Measurements from ENCODE around the gene SPAG16.

DNA sequence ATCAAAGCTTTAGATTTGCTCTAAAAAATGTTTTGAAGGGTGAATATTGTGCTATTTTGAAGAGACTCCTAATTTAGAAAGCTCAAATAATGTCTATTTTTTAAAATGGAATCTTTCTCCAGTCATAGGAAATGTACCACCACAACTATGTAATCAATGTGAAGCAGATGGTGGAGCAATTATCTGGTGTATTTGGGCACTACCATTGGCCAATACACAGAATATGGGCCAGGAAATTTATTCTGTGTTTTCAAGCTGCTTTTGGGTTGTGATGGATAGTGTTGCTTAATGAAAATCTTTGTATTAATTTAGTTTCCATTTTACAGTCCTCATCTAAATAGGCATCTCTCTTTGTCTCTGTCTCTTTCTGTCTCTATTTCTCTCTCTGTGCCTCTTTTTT is 1109.5 kb downstream of the SPAG16 start:
- no peak for TF ChIP-seq POLR2AphosphoS5 (IDR thresholded peaks at IDR 0.05; ENCODE audit: low read depth, low read length)
- no peak for TF ChIP-seq POLR2A (IDR thresholded peaks at IDR 0.05; ENCODE audit: low read depth, low read length)
